IPS-18a (cell line): Measurements from ENCODE around the gene RINT1.
A peak's percentile ranks its signal among the peaks of the same experiment; 100 is the strongest.
"Not testable (repeated sequence)": the region's sequence is repeated elsewhere in the genome, so short reads cannot be mapped to it uniquely, and the experiment has no call there.

ENCODE experiments used
- H3K27ac ChIP-seq: one replicate; pipeline ENCODE4 v1.5.1; 2013; ENCODE audit warnings: low read length
- H3K27me3 ChIP-seq: one replicate; pipeline ENCODE4 v1.6.1; 2013; ENCODE audit warnings: mild to moderate bottlenecking, low read length; ENCODE audit not compliant: control insufficient read depth, insufficient read depth
- H3K36me3 ChIP-seq: one replicate; pipeline ENCODE4 v1.6.1; 2013; ENCODE audit warnings: low read depth, low read length; ENCODE audit not compliant: control insufficient read depth
- H3K4me1 ChIP-seq: one replicate; pipeline ENCODE4 v1.6.1; 2013; ENCODE audit warnings: low read depth, low read length; ENCODE audit not compliant: control insufficient read depth
- H3K4me3 ChIP-seq: one replicate; pipeline ENCODE4 v1.5.1; 2013; ENCODE audit warnings: low read length
- H3K9ac ChIP-seq: one replicate; pipeline ENCODE4 v1.6.1; 2013; ENCODE audit warnings: mild to moderate bottlenecking, low read length, moderate library complexity
- H3K9me3 ChIP-seq: one replicate; pipeline ENCODE4 v1.6.1; 2013; ENCODE audit warnings: low read depth, low read length; ENCODE audit not compliant: control insufficient read depth

RINT1 gene

DNA sequence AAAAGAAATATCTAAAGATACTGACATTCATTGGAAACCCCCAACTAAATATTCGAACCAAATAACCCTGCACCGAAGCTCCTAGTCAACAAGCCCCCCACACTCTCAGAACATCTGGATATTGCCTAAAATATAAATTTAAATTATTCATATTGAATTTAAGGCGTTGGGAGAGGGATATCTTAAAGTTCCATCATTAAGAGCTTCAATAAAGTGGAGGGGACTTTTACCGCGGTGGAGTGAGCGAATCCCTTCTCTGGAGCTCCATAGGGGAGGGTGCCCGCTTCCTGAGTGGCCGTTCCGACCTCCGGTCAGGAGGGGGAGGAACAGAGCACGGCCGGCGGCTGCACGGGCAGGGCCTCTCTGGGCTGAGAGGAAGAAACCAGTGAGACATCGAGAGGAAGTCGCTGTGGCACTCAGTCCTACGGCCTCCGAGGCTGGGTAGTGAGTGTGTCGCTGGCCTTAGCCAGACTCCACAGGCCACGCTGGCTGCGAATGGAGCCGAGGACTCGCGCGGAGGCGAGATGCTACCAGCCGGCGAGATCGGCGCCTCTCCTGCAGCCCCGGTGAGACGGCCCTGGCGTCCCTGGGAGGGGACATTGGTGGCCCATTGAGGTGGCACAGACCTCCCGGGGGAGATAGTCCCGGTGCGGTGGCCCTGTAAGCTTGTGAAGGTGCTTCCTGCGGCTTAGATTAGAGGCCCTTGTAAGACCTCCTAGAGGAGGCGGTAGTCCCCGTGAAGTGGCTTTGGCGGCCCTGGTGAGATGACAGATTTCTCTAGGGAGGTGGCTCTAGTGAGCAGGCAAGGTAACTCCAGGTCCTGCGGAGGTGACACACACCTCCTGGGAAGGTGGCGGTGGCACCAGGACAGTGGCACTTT, at the start of gene RINT1:
TSS of gene RINT1 (plus strand) at position 410 of the 880 bp plus-strand sequence. CDS start at position 525, 115 bp downstream.
- H3K36me3 ChIP-seq = peaks cover 4% of the 10 kb centered on the region
- H3K27ac ChIP-seq = peak within 1 kb of the TSS; percentile 64
- peak within 1 kb of the TSS; percentile 87 for H3K9ac ChIP-seq

DNA sequence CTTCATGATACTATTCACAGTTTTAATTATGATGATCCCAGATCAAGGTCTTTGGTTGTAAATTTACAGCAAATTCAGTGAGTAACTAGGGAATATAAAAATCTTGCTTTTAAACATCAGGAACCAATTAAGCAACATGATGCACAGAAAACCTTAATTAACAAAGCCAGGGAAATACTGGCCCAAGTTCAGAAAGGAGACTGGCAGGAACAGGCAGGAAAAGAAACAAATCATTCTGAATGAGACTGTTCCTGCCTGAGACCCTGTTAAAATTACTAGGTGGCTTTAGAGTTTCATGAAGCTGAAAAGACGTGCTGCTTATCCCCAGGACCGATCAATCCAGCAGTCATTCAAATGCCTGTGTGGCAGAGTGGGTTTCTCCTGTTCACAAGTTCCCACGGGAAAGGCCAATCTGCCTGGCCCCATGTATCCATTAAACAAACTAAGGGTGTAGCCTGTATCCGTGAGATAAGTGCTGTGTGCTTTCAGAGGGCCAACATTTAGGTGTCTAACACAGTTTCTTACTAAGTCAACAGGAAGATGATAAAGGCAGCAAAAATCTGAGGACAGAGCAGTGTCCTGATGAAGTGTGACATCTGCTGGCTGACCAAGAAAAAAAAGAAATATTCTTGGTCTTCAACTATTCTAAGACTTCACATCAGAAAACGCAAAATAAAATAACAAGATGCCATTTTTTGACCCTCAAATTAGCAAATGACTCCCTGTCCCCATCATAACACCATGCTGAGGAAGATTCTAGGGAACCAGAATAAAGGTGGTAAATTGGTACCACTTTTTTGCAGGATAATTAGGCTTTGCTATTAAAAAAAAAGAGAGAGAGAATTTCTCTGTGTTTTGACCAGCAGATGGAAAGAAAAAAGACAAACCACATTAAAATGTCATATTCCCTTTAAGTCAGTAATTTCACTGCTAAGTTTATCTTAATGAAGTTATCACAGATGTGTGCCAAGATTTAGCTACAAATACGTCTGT, 44.1 kb upstream of the RINT1 start:
- H3K36me3 ChIP-seq = peaks cover 40% of the 10 kb centered on the region

More for the DNA sequence above, at the start of gene RINT1:
- Histone ChIP-seq H3K4me1 (peaks cover 7% of the 10 kb centered on the region), H3K4me3 (peak within 1 kb of the TSS; percentile 99), H3K9me3 (no peaks in the 10 kb centered on the region), H3K27me3 (no peaks in the 10 kb centered on the region)

DNA sequence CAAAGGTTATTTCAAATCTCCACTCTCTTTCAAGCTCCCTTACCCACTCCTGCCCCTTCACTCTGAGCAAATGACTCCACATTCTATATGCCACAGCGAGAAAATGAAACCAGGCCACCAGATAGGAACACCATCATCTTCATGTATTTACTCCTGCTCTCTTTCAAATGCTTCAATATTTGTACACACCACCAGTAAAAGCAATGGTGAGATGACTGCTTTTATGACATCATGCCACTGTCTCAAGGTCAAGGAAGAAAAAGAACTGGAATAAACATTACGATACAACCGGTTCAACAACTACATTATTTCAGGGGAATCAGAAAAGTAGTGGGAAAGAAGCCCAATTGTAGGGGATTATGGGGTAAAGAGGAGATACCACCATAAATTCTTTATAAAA, 42.6 kb upstream of the RINT1 start:
- H3K27ac ChIP-seq = no peak overlapping the region
- no peak overlapping the region for H3K9ac ChIP-seq
- no peak overlapping the region for H3K4me3 ChIP-seq
- H3K36me3 ChIP-seq = peaks cover 40% of the 10 kb centered on the region
- H3K4me1 ChIP-seq = no peaks in the 10 kb centered on the region
- H3K27me3 ChIP-seq = no peaks in the 10 kb centered on the region
- H3K9me3 ChIP-seq = no peaks in the 10 kb centered on the region

More for the DNA sequence above, 44.1 kb upstream of the RINT1 start:
- Histone ChIP-seq H3K27me3 (no peaks in the 10 kb centered on the region), H3K4me3 (no peak overlapping the region), H3K27ac (no peak overlapping the region), H3K9ac (no peak overlapping the region), H3K9me3 (no peaks in the 10 kb centered on the region), H3K4me1 (no peaks in the 10 kb centered on the region)

DNA sequence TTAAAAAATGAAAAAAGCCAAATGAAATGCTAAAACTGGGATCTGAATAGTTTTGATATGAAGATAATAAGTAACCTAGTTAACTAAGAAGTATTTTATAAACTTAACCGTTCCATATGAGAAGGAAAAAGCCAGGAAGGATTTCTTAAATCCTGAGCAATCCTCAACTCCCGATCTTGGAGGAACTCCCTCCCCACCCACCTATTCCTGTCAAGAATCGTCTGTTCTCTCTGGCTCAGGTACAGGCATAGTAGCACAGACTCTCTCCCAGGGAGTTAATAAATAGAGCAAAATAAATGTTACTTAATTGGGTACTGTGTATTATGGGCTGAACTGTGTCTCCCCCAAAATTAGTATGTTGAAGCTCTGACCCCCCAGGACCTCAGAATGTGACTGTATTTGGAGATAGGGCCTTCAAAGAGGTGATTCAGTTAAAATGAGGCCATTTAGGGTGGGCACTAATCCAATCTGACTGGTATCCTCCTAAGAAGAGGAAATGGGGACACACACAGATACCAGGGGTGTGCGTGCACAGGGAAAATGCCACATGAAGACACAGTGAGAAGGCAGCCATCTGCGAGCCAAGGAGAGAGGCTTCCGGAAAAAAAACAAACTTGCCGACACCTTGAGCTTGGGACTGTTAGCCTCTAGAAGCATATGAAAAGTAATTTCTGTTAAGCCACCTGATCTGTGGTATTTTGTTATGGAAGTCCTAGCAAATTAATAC, 38.6 kb upstream of the RINT1 start:
- H3K9ac ChIP-seq = no peak overlapping the region
- no peaks in the 10 kb centered on the region for H3K27me3 ChIP-seq
- H3K4me1 ChIP-seq = no peaks in the 10 kb centered on the region
- H3K4me3 ChIP-seq = no peak overlapping the region
- no peak overlapping the region for H3K27ac ChIP-seq
- no peaks in the 10 kb centered on the region for H3K9me3 ChIP-seq
- peaks cover 12% of the 10 kb centered on the region for H3K36me3 ChIP-seq

DNA sequence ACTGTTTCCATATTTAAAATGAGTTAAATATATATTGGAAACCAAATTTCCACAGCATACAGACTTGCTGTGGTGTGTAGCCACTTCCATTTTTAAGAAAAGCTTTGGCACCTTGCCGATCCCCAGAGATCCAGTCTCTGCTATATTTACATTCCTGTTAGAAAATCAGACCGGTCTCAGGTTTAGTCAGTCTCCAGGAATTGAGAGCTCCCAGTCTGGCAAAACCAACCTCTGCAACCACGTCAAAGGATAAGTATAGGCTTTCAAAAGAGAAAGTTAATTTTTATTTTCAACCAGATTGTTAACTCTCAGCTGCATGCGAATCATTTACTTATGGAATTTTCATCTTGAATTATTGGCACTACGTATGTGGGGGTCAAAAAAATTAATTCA, 38.1 kb upstream of the RINT1 start:
- Histone ChIP-seq H3K9ac (no peak overlapping the region), H3K4me3 (no peak overlapping the region), H3K36me3 (peaks cover 10% of the 10 kb centered on the region), H3K9me3 (no peaks in the 10 kb centered on the region), H3K27me3 (no peaks in the 10 kb centered on the region), H3K4me1 (no peaks in the 10 kb centered on the region), H3K27ac (no peak overlapping the region)

DNA sequence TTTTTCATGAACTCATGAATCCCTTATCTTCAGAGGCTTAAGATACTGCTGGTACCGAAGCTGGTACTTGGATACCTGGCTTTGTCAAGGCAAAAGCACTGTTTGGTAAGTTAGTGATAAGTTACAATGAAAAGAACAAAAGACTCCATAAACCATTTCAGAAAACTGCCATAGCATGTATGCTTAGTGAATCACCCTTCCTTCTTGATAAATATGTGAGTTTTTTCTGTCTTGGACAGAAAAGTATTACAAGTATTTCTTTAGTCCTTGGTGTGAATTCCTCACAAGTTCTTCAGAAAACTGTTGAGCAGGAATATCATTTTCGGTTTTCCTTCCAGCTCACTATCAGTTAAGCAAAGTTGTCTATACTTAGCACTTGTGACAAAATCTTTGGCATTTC, 35.5 kb upstream of the RINT1 start:
- Histone ChIP-seq H3K27me3 (no peaks in the 10 kb centered on the region), H3K4me3 (no peak overlapping the region), H3K36me3 (peaks cover 27% of the 10 kb centered on the region), H3K27ac (no peak overlapping the region), H3K9me3 (no peaks in the 10 kb centered on the region), H3K4me1 (no peaks in the 10 kb centered on the region), H3K9ac (no peak overlapping the region)

DNA sequence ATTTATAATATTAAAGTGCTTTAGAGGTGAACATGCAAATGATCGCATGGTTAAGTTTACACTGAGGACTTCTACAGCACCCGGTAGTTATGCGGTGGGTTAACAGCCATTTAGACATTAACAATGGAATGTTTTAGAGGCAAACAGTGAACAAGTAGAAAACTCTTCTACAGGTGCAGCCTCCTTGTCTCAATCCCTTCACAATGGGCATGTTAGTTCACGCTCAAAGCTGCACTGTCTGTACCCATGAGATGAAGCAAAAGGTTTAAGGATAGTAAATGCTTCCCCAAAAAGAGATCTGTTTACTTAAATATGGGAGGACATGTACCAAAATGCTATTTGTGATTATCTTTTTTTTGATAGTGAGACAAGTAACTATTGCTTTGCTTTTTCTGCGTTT, 35.0 kb upstream of the RINT1 start:
- no peaks in the 10 kb centered on the region for H3K4me1 ChIP-seq
- H3K36me3 ChIP-seq = peaks cover 28% of the 10 kb centered on the region
- H3K4me3 ChIP-seq = no peak overlapping the region
- no peak overlapping the region for H3K27ac ChIP-seq
- no peaks in the 10 kb centered on the region for H3K27me3 ChIP-seq
- no peak overlapping the region for H3K9ac ChIP-seq
- H3K9me3 ChIP-seq = no peaks in the 10 kb centered on the region

DNA sequence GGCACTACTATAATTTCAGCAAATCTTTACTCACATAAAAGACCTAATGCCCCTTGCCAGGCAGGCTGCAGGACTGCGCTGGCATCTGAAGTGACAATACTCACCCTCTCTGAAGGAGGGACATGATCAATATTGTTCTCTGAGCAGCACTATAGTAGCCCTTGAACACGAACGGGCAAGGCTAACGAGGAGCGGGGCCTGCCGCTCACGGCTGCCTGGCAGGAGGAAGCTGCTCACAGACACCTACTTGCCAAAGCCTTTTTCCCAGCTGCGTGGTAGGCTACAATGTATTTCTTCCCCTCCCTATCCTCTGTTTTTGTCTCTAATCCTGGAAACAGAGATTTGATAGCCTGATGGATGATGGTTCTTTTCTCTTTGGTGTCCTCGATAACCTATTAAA, 29.8 kb upstream of the RINT1 start:
- Histone ChIP-seq H3K27ac (no peak overlapping the region), H3K9me3 (no peaks in the 10 kb centered on the region), H3K4me1 (no peaks in the 10 kb centered on the region), H3K36me3 (peaks cover 57% of the 10 kb centered on the region), H3K27me3 (no peaks in the 10 kb centered on the region), H3K4me3 (no peak overlapping the region), H3K9ac (no peak overlapping the region)

DNA sequence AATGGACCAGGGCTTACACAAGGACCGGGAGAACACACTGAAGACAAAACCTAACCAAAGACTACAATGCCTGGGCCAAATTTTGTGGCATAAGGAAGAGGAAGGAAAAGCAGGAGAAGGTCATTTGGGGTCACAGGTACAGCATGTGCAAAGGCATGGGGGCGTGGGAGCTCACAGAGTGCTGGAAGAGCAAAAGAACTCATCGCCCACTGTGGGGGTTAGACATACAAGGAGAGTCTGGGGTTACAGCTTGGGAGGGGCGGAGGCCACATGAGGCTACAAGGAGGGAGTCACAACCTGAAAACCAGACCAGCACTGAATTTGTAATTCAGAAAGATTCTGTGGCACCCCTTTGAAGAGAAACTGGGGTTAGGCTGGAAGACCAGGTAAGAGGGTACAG, 19.6 kb upstream of the RINT1 start:
- Histone ChIP-seq H3K27me3 (no peaks in the 10 kb centered on the region), H3K4me3 (no peak overlapping the region), H3K36me3 (peaks cover 11% of the 10 kb centered on the region), H3K27ac (no peak overlapping the region), H3K9me3 (no peaks in the 10 kb centered on the region), H3K4me1 (no peaks in the 10 kb centered on the region), H3K9ac (no peak overlapping the region)

DNA sequence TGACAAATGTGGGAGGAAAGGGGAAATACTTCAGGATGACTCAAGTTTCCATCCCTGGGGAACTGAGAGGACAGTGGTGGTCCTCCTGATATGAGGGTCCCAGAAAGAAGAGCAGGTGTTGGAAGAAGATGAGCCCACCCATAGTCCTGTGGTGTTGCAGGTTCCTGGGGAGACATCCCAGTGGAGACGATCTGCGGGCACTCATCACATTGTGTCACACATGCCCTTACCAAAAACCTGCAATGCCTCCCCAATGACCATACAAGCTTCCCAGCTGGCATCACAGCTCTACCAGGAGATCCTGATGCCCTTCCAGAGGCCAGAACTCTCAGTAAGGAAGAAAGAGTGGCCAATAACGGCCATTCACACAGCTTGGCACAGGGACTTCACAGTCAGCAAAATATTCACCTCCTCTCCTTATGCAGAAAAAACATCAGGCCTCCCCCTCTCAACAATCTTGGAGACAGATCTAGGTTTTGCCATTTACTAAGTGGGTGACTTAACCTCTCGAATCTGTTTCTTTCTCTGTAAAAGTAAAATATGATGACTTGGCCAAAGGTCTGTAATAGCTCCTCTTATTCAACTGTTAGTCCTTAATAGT, 19.0 kb upstream of the RINT1 start:
- Histone ChIP-seq H3K9ac (no peak overlapping the region), H3K4me1 (no peaks in the 10 kb centered on the region), H3K27ac (no peak overlapping the region), H3K36me3 (peaks cover 5% of the 10 kb centered on the region), H3K9me3 (no peaks in the 10 kb centered on the region), H3K27me3 (no peaks in the 10 kb centered on the region), H3K4me3 (no peak overlapping the region)

DNA sequence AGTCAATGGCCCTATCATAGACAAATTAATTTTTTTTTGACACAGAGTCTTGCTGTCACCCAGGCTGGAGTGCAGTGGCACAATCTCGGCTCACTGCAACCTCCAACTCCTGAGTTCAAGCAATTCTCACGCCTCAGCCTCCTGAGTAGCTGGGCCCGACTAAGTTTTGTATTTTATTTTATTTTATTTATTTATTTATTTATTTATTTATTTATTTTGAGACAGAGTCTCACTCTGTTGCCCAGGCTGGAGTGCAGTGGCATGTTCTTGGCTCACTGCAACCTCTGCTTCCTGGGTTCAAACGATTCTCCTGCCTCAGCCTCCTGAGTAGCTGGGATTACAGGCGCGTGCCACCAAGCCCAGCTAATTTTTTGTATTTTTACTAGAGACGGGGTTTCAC, 16.4 kb upstream of the RINT1 start:
- not testable (repeated sequence) for H3K27ac ChIP-seq, H3K9me3 ChIP-seq, H3K9ac ChIP-seq, H3K4me1 ChIP-seq, H3K27me3 ChIP-seq, H3K4me3 ChIP-seq, H3K36me3 ChIP-seq
